NB4 (cell line): ENCODE measurements around the gene FGD3.

Source experiments
- CTCF ChIP-seq: IDR thresholded peaks from one replicate; pipeline ENCODE4 v1.5.1; 2012; ENCODE audit warnings: low read depth, low read length
- MAX ChIP-seq: IDR thresholded peaks from 2 replicates; pipeline ENCODE4 v1.6.1; 2011; ENCODE audit warnings: low read depth, low read length
- MYC ChIP-seq: IDR thresholded peaks from 2 replicates; pipeline ENCODE4 v1.6.1; 2011; ENCODE audit warnings: low read depth, low read length
- POLR2A ChIP-seq: IDR thresholded peaks from 2 replicates; pipeline ENCODE4 v1.6.1; 2011; ENCODE audit warnings: mild to moderate bottlenecking; ENCODE audit not compliant: insufficient read length; ENCODE audit errors: extremely low read depth

GRCh38 chr9:93059715-93060578 lies 112.6 kb downstream of the FGD3 start:
- TF ChIP-seq POLR2A, result no peak
- no peak for TF ChIP-seq CTCF
- no peak for TF ChIP-seq MAX
- TF ChIP-seq MYC, result peak; percentile 30; the same call in 1 of the 2 replicates
